Fibroblast of the aortic adventitia (primary cell): ENCODE measurements around the gene TRIM42. TPM values are rescaled to one million over a fixed set of nuclear protein-coding genes. Genes with fewer than 3 reads are reported as not detected.

Experiments
- DNase-seq: peaks from one replicate; pipeline ENCODE4 v3.0.0-alpha.2; 2010; ENCODE audit warnings: low read depth
- H3K4me3 ChIP-seq: 2 replicates; pipeline ENCODE4 v1.5.1; 2011; ENCODE audit warnings: low read depth, mild to moderate bottlenecking, control low read depth, low read length, moderate library complexity
- CTCF ChIP-seq: IDR thresholded peaks from 2 replicates; pipeline ENCODE4 v1.5.1; 2011; ENCODE audit warnings: mild to moderate bottlenecking, low read length, control low read depth, inconsistent platforms; ENCODE audit not compliant: insufficient read depth
- total RNA-seq: library from RNA; depleted of rRNA; stranded (reverse); fragments of >200 nt; gene quantifications from 2 replicates; pipeline ENCODE4 v1.2.3, GENCODE V29; 2012; ENCODE audit warnings: low replicate concordance

The TRIM42 gene
- total RNA-seq, 1 donor, result not detected

DNA sequence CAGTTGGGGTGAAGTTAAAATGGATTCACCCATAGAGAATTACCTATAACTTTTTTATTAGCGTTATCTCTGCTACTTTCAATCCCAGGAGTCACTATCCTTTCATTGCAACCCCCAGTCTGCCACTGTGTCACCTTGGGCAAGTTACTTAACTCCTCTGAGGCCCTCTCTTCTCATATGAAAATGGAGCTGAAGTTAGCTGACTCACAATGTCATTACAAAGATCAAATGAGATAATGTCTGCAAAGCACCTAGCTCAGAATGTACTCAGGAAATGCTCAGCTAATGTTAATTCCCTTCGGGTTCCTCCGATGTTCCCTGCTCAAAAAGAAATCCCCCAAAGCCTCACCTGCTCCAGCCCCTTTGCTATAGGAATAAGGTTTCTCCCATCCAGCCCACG, 50.0 kb downstream of the TRIM42 start:
- no peak for DNase-seq
- H3K4me3 ChIP-seq, result no peak overlapping the region

DNA sequence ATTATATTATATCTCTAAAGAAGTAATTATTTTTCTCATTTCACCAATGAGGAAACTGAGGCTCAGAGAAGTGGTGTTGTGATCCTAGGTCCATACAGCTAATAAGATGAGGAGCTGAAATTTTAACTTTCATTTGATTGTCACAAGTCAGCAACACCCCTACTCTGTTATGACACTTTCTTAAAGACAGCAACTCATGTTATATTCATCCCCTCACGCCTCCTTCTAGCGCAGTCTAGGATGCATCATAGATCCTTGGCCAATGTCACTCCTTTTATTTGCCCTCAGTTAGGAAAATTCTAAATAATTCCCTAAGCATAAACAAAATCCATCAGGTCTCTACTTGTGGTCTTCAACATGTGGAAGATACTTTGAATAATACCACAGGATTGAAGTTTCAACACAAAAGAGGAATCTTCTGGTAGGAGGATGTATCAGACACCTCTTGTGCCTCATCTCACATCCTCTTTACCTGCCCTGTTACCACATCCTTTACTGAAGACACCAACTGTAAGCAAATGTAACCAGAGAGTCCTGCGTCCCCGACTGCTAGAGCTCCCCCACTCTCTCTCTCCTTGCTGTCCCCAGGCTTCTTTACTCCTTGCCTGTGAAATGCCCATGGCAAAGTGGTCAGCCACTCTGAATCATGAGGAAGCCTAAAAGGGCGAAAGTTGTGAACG, 53.7 kb downstream of the TRIM42 start:
- DNase-seq, result no peak
- no peak for TF ChIP-seq CTCF
- H3K4me3 ChIP-seq, result no peak overlapping the region

More for the DNA sequence above, 50.0 kb downstream of the TRIM42 start:
- no peak for TF ChIP-seq CTCF

- no peak for DNase-seq
- H3K4me3 ChIP-seq, result no peak overlapping the region
- no peak for TF ChIP-seq CTCF
These were observed 55.8 kb downstream of the TRIM42 start for GRCh38 chr3:140733623-140734022.

DNA sequence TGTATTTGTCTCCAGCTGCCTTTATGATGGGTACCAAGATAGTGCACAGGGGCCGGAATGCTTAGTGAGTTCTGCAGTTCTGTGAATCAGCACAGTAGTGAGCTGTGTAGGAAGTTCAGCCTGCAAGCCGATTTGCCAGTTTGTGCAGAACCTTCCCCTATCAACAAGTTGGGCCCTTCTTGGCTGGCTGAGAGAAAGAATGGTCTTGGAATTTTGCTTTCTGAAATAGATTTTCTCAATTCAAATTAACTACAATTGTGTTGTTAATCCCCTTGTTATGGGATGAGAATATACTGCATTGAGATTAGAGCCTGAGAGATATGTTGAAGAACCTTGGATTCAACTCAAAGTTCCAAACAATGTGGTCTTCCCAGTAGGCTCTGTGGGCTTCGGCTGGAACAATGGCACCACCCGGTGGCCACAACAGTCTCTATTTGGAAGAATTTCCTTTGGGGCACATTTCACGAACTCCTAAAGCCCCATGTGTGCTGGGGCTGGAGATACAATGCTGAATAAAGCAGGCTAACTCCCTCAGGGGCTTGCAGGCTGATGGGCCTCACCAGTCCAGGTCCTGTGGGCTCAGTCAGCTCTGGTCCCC, 59.1 kb downstream of the TRIM42 start:
- TF ChIP-seq CTCF, result peak; percentile 51
- peak; percentile 55 for DNase-seq

DNA sequence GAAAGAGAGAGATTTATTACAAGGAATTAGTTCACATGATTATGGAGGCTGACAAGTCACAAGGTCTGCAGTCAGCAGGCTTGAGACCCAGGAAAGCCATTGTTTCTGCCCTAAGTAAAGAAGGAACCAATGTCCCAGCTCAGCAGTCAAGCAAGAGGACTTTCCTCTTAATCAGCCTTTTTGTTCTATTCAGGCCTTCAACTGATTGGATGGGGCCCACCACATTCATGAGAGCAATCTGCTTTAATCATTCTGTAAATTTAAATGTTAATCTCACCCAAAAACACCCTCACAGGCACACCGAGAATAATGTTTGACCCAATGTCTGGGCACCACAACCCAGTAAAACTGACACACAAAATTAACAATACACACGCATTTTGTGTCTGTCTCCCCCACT, 64.3 kb downstream of the TRIM42 start:
- no peak overlapping the region for H3K4me3 ChIP-seq
- no peak for DNase-seq
- no peak for TF ChIP-seq CTCF

More for the DNA sequence above, 59.1 kb downstream of the TRIM42 start:
- H3K4me3 ChIP-seq, result no peak overlapping the region

DNA sequence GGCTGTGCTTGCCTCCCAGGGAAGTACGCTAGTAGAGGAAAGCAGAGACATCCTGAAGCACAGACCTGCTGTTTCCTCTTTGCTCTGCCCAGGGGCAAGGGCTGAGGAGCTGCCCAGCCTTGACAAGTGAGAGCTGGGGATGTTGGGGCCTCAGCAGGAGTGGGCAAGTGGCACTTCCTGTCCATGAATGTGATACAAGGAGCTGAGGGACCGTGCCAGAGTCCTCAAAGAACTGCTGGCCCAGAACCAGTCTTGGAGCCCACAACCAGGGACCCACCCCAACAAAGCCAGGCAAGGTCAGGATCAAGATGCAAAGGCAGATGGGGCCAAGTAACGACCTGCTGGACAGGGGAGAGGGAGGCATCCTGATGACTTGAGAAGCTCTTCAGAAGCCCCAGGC, 70.3 kb downstream of the TRIM42 start:
- no peak for TF ChIP-seq CTCF
- DNase-seq, result no peak
- H3K4me3 ChIP-seq, result no peak overlapping the region
